D721Med (cell line): Measurements from ENCODE around the gene WDR20.
"Not testable (repeated sequence)": the region's sequence is repeated elsewhere in the genome, so short reads cannot be mapped to it uniquely, and the experiment has no call there.

Experiments used
- DNase-seq: peaks from one replicate; pipeline ENCODE4 v3.0.0; 2011; ENCODE audit warnings: low spot score; ENCODE audit not compliant: insufficient read length
- FAIRE-seq: peaks from 2 replicates; lab custom pipeline; 2011; peaks lifted over from hg19 to GRCh38; lab: Jason Lieb, UNC
- CTCF ChIP-seq: IDR thresholded peaks from 2 replicates; pipeline ENCODE4 v1.5.1; 2012; ENCODE audit warnings: mild to moderate bottlenecking, control low read depth; ENCODE audit not compliant: insufficient read depth; ENCODE audit errors: missing control alignments

The WDR20 gene

GRCh38 chr14:102239231-102239630, 99.5 kb downstream of the WDR20 start:
- DNase-seq (no peak), FAIRE-seq (no peak)
- TF ChIP-seq CTCF = no peak

DNA sequence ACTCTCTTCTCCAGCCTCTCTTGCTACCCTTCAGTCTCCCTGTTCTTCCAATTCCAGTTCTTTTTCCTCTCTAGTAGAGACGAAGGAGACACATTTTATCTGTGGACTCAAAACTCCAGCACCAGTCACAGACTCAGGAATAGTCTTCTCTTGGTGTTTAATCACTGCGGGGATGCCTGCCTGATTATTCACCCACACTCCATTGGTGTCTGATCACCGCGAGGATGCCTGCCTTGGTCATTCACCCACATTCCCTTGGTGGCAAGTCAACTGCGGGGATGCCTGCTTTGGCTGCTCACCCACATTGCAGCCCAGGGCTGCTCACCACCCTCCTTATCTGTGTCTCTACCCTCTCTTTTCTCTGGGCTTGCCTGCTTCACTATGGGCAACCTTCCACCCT, 100.8 kb downstream of the WDR20 start:
- DNase-seq, FAIRE-seq: not testable (repeated sequence)

DNA sequence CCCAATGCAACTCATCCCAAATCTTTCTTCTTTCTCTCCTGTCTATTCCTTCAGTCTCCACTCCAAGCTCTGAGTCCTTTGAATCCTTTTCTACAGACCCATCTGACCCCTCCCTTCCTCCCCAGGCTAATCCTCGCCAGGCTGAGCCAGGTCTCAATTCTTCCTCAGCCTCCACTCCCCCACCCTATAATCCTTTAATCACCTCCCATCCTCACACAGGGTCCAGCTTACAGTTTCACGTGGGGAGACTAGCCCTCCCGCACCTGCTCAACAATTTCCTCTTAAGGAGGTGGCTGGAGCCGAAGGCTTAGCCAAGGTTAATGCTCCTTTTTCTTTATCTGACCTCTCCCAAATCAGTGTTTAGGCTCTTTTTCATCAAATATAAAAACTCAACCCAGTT, 101.5 kb downstream of the WDR20 start:
- DNase-seq = no peak
- no peak for FAIRE-seq
- no peak for TF ChIP-seq CTCF

GRCh38 chr14:102243795-102244194, 104.1 kb downstream of the WDR20 start:
- FAIRE-seq, DNase-seq: not testable (repeated sequence)

GRCh38 chr14:102246071-102246470, 106.4 kb downstream of the WDR20 start:
- FAIRE-seq (no peak), DNase-seq (no peak)
- TF ChIP-seq CTCF = no peak

DNA sequence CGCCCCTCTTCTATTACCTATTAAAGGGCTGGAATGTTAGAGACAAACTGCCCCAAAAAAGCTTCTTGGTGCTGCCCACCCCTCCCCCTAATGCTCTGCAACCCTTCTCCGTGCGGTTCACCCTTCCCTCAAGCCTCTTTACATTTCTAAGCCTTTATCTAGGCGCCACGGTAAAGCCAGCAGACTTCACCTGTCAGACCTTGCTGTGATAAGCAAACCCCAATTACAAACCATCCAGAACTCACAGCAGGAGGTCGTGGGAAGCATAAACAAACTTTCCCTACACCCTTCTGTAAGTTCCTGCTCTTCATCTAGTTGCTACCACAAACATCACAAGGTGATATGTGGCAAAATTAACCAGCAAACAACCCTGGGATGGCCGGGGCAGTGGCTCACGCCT, 108.4 kb downstream of the WDR20 start:
- DNase-seq (no peak), FAIRE-seq (no peak)
- TF ChIP-seq CTCF = no peak

DNA sequence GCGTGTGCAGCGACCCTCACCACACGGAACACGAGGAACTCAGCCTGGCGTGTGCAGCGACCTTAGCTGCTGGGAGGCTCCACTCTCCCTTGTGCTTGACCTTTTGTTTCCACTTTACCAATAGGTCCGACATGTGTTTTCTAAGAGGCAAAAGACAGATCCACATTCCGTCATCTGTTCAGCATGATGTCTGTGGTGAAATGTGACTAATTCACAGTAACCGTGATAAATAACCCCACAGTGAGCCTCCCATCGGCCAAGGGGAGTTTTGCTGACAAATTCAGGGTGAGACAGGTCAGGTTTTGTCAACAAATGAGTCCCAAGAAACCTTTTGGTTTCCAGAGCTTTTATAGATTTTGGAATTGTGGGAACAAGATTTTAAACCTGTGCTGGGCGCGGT, 109.3 kb downstream of the WDR20 start:
- DNase-seq = no peak
- no peak for TF ChIP-seq CTCF
- no peak for FAIRE-seq

GRCh38 chr14:102249981-102250380, 110.3 kb downstream of the WDR20 start:
- FAIRE-seq (no peak), DNase-seq (no peak)
- TF ChIP-seq CTCF = no peak

DNA sequence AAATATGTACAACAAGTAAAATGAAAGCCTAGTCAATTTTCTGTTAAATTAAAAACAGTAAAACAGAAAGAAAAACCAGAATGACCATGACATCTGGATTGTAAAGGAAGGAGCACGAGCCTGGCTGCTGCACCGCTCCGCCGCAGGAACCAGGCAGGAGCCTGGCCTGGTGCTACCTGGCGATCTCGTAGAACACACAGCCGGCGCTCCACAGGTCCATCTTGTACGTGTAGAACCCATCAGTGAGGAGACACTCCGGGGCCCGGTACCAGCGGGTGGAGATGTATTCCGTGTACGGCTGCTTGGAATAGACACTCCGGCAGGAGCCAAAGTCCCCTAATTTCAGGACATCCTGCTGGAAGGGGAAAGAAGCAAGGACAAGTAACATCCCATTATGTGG, 110.9 kb downstream of the WDR20 start:
- FAIRE-seq = no peak
- no peak for DNase-seq
- no peak for TF ChIP-seq CTCF
